Astrocyte (in vitro differentiated cells and primary cell): ENCODE results near the gene MAPK1IP1L. TPM values are rescaled to one million over a fixed set of nuclear protein-coding genes. Genes with fewer than 3 reads are reported as not detected.

Experiments
- DNase-seq: peaks from one replicate; pipeline ENCODE4 v3.0.0-alpha.2; 2010; ENCODE audit warnings: low read depth
- FAIRE-seq: peaks from 2 replicates; lab custom pipeline; 2011; peaks lifted over from hg19 to GRCh38; lab: Jason Lieb, UNC
- H2AFZ ChIP-seq: 2 replicates; pipeline ENCODE4 v1.6.0; 2012; ENCODE audit warnings: low read depth, low read length, inconsistent platforms
- H3K27ac ChIP-seq: 2 replicates; pipeline ENCODE4 v1.5.1; 2011; ENCODE audit warnings: low read depth, low read length, inconsistent platforms
- H3K27me3 ChIP-seq: 2 replicates; pipeline ENCODE4 v1.6.0; 2011; ENCODE audit warnings: low read length, inconsistent platforms; ENCODE audit not compliant: insufficient read depth
- H3K36me3 ChIP-seq: 2 replicates; pipeline ENCODE4 v1.5.1; 2011; ENCODE audit warnings: low read length, inconsistent platforms; ENCODE audit not compliant: insufficient read depth
- H3K4me1 ChIP-seq: 2 replicates; pipeline ENCODE4 v1.5.1; 2011; ENCODE audit warnings: low read length, inconsistent platforms; ENCODE audit not compliant: insufficient read depth
- H3K4me2 ChIP-seq: 2 replicates; pipeline ENCODE4 v1.6.0; 2012; ENCODE audit warnings: low read length, inconsistent platforms
- H3K4me3 ChIP-seq: 2 replicates; pipeline ENCODE4 v1.5.1; 2011; ENCODE audit warnings: low read depth, mild to moderate bottlenecking, low read length, inconsistent platforms; ENCODE audit not compliant: insufficient read depth
- H3K79me2 ChIP-seq: 2 replicates; pipeline ENCODE4 v1.6.0; 2012; ENCODE audit warnings: mild to moderate bottlenecking, low read length, inconsistent platforms; ENCODE audit not compliant: insufficient read depth
- H3K9ac ChIP-seq: 2 replicates; pipeline ENCODE4 v1.6.0; 2012; ENCODE audit warnings: mild to moderate bottlenecking, low read length, inconsistent platforms
- H3K9me3 ChIP-seq: 2 replicates; pipeline ENCODE4 v1.5.1; 2012; ENCODE audit warnings: low read depth, mild to moderate bottlenecking, low read length, inconsistent platforms; ENCODE audit not compliant: insufficient read depth
- H4K20me1 ChIP-seq: 2 replicates; pipeline ENCODE4 v1.6.0; 2012; ENCODE audit warnings: low read length, inconsistent platforms; ENCODE audit not compliant: insufficient read depth
- H3K27ac Mint-ChIP-seq: one replicate; pipeline ENCODE4 v1.8.0; 2021; ENCODE audit warnings: mild to moderate bottlenecking, mixed read lengths; ENCODE audit not compliant: unreplicated experiment
- H3K27me3 Mint-ChIP-seq: one replicate; pipeline ENCODE4 v1.8.0; 2021; ENCODE audit warnings: low read depth, mixed read lengths; ENCODE audit not compliant: unreplicated experiment
- H3K36me3 Mint-ChIP-seq: one replicate; pipeline ENCODE4 v1.8.0; 2021; ENCODE audit warnings: low read depth, mixed read lengths; ENCODE audit not compliant: unreplicated experiment
- H3K4me1 Mint-ChIP-seq: one replicate; pipeline ENCODE4 v1.8.0; 2021; ENCODE audit warnings: low read depth, mixed read lengths; ENCODE audit not compliant: unreplicated experiment
- H3K4me3 Mint-ChIP-seq: one replicate; pipeline ENCODE4 v1.8.0; 2021; ENCODE audit warnings: mild to moderate bottlenecking, moderate library complexity, mixed read lengths; ENCODE audit not compliant: unreplicated experiment
- H3K9me3 Mint-ChIP-seq: one replicate; pipeline ENCODE4 v1.8.0; 2021; ENCODE audit warnings: mild to moderate bottlenecking, mixed read lengths; ENCODE audit not compliant: unreplicated experiment
- EZH2 ChIP-seq: IDR thresholded peaks from 2 replicates; pipeline ENCODE4 v1.6.1; 2012; ENCODE audit warnings: mild to moderate bottlenecking, low read length, inconsistent platforms; ENCODE audit not compliant: insufficient read depth
- total RNA-seq: library from RNA; stranded (reverse); gene quantifications from 2 replicates; pipeline ENCODE4 v1.2.1, GENCODE V29; 2021
- TF ChIP-seq, protein P1 (sequence below): IDR thresholded peaks from 2 replicates; pipeline ENCODE4 v1.5.1; 2011; ENCODE audit warnings: low read depth, mild to moderate bottlenecking, inconsistent platforms, low read length, moderate library complexity; ENCODE audit not compliant: insufficient read depth

The MAPK1IP1L gene
- total RNA-seq, 1 donor from 2014 or later, result 111 TPM

- Histone ChIP-seq H3K79me2 (no peaks in the 10 kb centered on the region), H4K20me1 (no peaks in the 10 kb centered on the region), H3K27ac (no peak overlapping the region), H3K9ac (no peak overlapping the region), H2AFZ (no peak overlapping the region), H3K4me3 (no peak overlapping the region), H3K4me2 (no peak overlapping the region), H3K27me3 (no peaks in the 10 kb centered on the region), H3K36me3 (no peaks in the 10 kb centered on the region), H3K9me3 (no peaks in the 10 kb centered on the region), H3K4me1 (peaks cover 5% of the 10 kb centered on the region)
- Mint-ChIP-seq H3K36me3 (peaks cover 2% of the 10 kb centered on the region), H3K27ac (no peak overlapping the region), H3K4me3 (no peak overlapping the region), H3K4me1 (peaks cover 11% of the 10 kb centered on the region), H3K9me3 (no peaks in the 10 kb centered on the region), H3K27me3 (peaks cover 8% of the 10 kb centered on the region)
- FAIRE-seq (no peak), DNase-seq (no peak)
- TF ChIP-seq EZH2, result no peak
- TF ChIP-seq, protein P1, sequence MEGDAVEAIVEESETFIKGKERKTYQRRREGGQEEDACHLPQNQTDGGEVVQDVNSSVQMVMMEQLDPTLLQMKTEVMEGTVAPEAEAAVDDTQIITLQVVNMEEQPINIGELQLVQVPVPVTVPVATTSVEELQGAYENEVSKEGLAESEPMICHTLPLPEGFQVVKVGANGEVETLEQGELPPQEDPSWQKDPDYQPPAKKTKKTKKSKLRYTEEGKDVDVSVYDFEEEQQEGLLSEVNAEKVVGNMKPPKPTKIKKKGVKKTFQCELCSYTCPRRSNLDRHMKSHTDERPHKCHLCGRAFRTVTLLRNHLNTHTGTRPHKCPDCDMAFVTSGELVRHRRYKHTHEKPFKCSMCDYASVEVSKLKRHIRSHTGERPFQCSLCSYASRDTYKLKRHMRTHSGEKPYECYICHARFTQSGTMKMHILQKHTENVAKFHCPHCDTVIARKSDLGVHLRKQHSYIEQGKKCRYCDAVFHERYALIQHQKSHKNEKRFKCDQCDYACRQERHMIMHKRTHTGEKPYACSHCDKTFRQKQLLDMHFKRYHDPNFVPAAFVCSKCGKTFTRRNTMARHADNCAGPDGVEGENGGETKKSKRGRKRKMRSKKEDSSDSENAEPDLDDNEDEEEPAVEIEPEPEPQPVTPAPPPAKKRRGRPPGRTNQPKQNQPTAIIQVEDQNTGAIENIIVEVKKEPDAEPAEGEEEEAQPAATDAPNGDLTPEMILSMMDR, result no peak
Measured at GRCh38 chr14:55115861-55116245, 64.4 kb downstream of the MAPK1IP1L start.

DNA sequence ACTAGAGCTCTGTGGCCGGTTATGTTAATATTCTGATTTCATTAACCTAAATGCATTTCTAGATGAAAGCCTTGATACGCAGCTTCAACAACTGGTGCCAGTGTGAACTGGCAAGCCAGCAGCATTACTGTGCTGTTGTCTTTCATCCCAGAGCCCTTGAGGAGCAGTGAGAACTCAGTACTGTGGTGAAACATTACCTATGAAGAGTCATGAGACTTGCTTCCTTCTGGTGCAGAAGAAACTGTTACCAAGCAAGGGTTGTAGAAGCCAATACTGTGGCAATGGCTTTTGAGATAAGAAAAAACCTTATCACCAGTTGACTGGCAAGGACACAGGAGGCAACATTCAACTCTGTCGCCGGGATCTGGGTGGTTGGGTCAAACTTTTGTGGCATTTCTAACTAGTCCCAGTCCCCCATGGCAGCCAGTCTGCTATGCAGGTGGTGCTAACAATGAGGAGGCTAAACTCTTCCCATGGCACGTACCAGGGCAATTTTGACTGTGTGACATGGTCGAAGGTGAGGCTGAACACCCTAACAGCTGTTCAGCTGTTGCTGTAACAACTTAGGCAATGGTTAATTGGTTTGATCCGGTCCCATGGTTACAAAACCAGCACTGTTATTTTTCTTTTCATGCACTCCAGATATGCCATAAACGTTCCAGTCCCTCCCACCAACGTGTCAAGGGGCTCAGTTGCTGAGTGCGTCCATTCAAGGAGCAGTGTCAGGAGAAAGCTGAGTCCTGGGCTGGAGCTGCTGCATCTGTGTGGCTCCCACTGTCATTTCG, 65.0 kb downstream of the MAPK1IP1L start:
- Mint-ChIP-seq H3K36me3 (peaks cover 2% of the 10 kb centered on the region), H3K4me1 (peaks cover 11% of the 10 kb centered on the region), H3K9me3 (no peaks in the 10 kb centered on the region), H3K4me3 (no peak overlapping the region), H3K27me3 (peaks cover 6% of the 10 kb centered on the region), H3K27ac (no peak overlapping the region)
- H3K27ac ChIP-seq, result no peak overlapping the region
- FAIRE-seq (no peak), DNase-seq (no peak)
- H2AFZ ChIP-seq, result no peak overlapping the region
- H3K4me3 ChIP-seq, result no peak overlapping the region
- no peak overlapping the region for H3K9ac ChIP-seq
- no peaks in the 10 kb centered on the region for H4K20me1 ChIP-seq
- H3K4me2 ChIP-seq, result no peak overlapping the region
- no peaks in the 10 kb centered on the region for H3K36me3 ChIP-seq
- H3K79me2 ChIP-seq, result no peaks in the 10 kb centered on the region
- TF ChIP-seq, protein P1, result no peak
- no peak for TF ChIP-seq EZH2
- no peaks in the 10 kb centered on the region for H3K27me3 ChIP-seq
- no peaks in the 10 kb centered on the region for H3K9me3 ChIP-seq
- H3K4me1 ChIP-seq, result peaks cover 5% of the 10 kb centered on the region
